ENCODE results near the gene NEK9. TPM values are rescaled to one million over a fixed set of nuclear protein-coding genes. Genes with fewer than 3 reads are reported as not detected.

Gene NEK9
- total and polyA plus RNA-seq, 10 of the 15 experiments (the other 5 are each of a cell fraction or from before 2014, with no cell fraction given), result 6.0 to 78.8 (median 44.7) TPM

DNA sequence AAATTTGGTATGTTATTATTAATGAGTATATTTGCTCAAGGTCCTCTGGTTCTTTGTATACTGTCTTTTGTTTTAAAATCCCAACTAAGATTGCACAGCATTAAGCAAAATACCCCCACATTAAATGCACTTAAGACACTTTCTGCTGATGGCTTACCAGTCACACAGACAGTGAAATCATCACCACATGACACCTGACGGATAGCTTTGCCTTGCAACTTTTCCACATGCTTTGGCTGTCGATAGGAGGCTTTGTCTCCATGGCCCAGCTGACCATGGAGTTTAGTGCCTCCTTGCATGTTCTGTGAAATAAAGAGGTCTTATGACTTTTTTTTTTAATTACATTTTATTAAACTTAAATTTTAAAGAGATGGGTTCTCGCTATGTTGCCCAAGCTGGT is 19.7 kb downstream of the NEK9 start:
- SMC1A ChIA-PET (ENCODE audit: uncharacterized antibody, unreplicated experiment), result interaction anchor here (0.6 to 1.2 kb wide), 4 partner anchors 11 to 665 kb away, joined by 3 read pairs; no protein-coding TSS in a partner anchor
- POLR2A ChIA-PET, result no interaction called here
- Histone ChIP-seq H4K20me1 (ENCODE audit: control insufficient read depth, insufficient read depth) (no peaks in the 10 kb centered on the region), H3K79me2 (ENCODE audit: control insufficient read depth, insufficient read depth, low read length) (no peaks in the 10 kb centered on the region), H3K27me3 (replicated peaks in 1 of 2; ENCODE audit: control insufficient read depth in 2 of 2, insufficient read depth in 2 of 2, low read length in 1 of 2) (no peaks in the 10 kb centered on the region), H3K4me3 (no peak overlapping the region), H3K9ac (ENCODE audit: control insufficient read depth, insufficient read depth, low read length) (no peak overlapping the region), H3K27ac (ENCODE audit: control insufficient read depth, insufficient read depth) (no peak overlapping the region), H3K4me2 (ENCODE audit: control insufficient read depth, insufficient read depth) (no peak overlapping the region), H2AFZ (ENCODE audit: control insufficient read depth, low read depth, low read length) (no peak overlapping the region), H3K36me3 (ENCODE audit: control insufficient read depth in 2 of 2, insufficient read depth in 2 of 2, low read length in 1 of 2) (peaks cover 1 to 31% of the 10 kb centered on the region in 2 experiments; a peak in 3 of 4 replicates), H3K4me1 (ENCODE audit: control insufficient read depth, insufficient read depth, low read length) (no peaks in the 10 kb centered on the region), H3K9me3 (replicated peaks; ENCODE audit: control insufficient read depth, insufficient read depth, low read length) (no peaks in the 10 kb centered on the region)
- 63% methylated on average over 3 of the region's 3 CpGs for WGBS (ENCODE audit: insufficient coverage, insufficient replicate concordance, low lambda C conversion rate, missing lambda C conversion rate)
- RAD21 ChIA-PET (ENCODE audit: unreplicated experiment), result interaction anchor here (0.7 to 2.1 kb wide), 2 partner anchors 17 to 247 kb away, joined by 3 to 6 read pairs; no protein-coding TSS in a partner anchor
- intact Hi-C loops (cut with micrococcal nuclease; ENCODE audit: unreplicated experiment) (no loop called here), in situ Hi-C loops (cut with MboI) (no loop called here)
- no peak for ATAC-seq
- DNase-seq (ENCODE audit: low read depth, low spot score), result no peak
- FAIRE-seq, result no peak
- BruUV-seq (replicated peaks), result no TSS peak
- CTCF ChIA-PET, result no interaction called here
- TF ChIP-seq WRNIP1 (IDR thresholded peaks at IDR 0.05; ENCODE audit: borderline replicate concordance, low read depth, low read length), result no peak
- no peak for TF ChIP-seq ELK1 (IDR thresholded peaks at IDR 0.05; ENCODE audit: low read depth, low read length)
- TF ChIP-seq EZH2 (IDR thresholded peaks at IDR 0.05; ENCODE audit: borderline replicate concordance, control insufficient read depth, low read depth, low read length), result no peak
- no peak for TF ChIP-seq ZSCAN29 (IDR thresholded peaks at IDR 0.05)
- TF ChIP-seq SMAD1 (IDR thresholded peaks at IDR 0.05; ENCODE audit: low read depth, partially characterized antibody), result no peak
- no peak for TF ChIP-seq RAD21 (IDR thresholded peaks at IDR 0.05; ENCODE audit: insufficient read depth, low read depth, low read length)
- no peak for TF ChIP-seq ZNF384 (IDR thresholded peaks at IDR 0.05; ENCODE audit: borderline replicate concordance, low read depth, low read length)
- no peak for TF ChIP-seq LARP7 (IDR thresholded peaks at IDR 0.05)
- TF ChIP-seq TARDBP (IDR thresholded peaks at IDR 0.05; ENCODE audit: borderline replicate concordance), result no peak
- TF ChIP-seq REST (IDR thresholded peaks at IDR 0.05; ENCODE audit: low read depth, low read length), result no peak
- no peak for TF ChIP-seq JUNB (IDR thresholded peaks at IDR 0.05)
- TF ChIP-seq, protein P1, sequence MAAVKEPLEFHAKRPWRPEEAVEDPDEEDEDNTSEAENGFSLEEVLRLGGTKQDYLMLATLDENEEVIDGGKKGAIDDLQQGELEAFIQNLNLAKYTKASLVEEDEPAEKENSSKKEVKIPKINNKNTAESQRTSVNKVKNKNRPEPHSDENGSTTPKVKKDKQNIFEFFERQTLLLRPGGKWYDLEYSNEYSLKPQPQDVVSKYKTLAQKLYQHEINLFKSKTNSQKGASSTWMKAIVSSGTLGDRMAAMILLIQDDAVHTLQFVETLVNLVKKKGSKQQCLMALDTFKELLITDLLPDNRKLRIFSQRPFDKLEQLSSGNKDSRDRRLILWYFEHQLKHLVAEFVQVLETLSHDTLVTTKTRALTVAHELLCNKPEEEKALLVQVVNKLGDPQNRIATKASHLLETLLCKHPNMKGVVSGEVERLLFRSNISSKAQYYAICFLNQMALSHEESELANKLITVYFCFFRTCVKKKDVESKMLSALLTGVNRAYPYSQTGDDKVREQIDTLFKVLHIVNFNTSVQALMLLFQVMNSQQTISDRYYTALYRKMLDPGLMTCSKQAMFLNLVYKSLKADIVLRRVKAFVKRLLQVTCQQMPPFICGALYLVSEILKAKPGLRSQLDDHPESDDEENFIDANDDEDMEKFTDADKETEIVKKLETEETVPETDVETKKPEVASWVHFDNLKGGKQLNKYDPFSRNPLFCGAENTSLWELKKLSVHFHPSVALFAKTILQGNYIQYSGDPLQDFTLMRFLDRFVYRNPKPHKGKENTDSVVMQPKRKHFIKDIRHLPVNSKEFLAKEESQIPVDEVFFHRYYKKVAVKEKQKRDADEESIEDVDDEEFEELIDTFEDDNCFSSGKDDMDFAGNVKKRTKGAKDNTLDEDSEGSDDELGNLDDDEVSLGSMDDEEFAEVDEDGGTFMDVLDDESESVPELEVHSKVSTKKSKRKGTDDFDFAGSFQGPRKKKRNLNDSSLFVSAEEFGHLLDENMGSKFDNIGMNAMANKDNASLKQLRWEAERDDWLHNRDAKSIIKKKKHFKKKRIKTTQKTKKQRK (IDR thresholded peaks at IDR 0.05; ENCODE audit: low read depth, low read length), result no peak
- TF ChIP-seq SMAD5 (IDR thresholded peaks at IDR 0.05; ENCODE audit: low read depth), result no peak
- TF ChIP-seq, protein P2, sequence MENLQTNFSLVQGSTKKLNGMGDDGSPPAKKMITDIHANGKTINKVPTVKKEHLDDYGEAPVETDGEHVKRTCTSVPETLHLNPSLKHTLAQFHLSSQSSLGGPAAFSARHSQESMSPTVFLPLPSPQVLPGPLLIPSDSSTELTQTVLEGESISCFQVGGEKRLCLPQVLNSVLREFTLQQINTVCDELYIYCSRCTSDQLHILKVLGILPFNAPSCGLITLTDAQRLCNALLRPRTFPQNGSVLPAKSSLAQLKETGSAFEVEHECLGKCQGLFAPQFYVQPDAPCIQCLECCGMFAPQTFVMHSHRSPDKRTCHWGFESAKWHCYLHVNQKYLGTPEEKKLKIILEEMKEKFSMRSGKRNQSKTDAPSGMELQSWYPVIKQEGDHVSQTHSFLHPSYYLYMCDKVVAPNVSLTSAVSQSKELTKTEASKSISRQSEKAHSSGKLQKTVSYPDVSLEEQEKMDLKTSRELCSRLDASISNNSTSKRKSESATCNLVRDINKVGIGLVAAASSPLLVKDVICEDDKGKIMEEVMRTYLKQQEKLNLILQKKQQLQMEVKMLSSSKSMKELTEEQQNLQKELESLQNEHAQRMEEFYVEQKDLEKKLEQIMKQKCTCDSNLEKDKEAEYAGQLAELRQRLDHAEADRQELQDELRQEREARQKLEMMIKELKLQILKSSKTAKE (IDR thresholded peaks at IDR 0.05; ENCODE audit: low read depth, poor library complexity, severe bottlenecking), result no peak
- no peak for TF ChIP-seq NBN (IDR thresholded peaks at IDR 0.05)
- no peak for TF ChIP-seq POU2F2 (IDR thresholded peaks at IDR 0.05; ENCODE audit: borderline replicate concordance, low read depth, low read length)
